ENCODE data around the gene ATP5F1C.

DNA sequence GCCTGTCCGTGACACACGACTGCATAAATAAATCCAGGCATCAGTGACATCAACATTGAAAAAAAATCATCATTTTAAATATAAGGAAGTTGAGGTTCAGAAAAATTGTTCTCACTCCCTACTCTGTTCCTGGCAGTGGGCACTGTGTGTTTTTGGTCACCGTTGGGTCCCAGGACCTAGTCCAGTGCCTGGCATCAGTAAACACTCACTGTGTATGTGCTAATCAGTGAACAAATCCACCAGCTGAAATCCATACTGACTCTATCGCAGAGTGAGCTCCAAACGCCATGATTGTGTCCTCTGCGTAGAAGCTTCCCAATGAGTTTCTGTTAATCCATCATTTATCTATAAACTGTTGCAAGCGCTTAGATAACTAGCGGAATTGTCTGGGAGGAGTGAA lies 43.7 kb upstream of the ATP5F1C start:
- TF ChIP-seq, protein P1, sequence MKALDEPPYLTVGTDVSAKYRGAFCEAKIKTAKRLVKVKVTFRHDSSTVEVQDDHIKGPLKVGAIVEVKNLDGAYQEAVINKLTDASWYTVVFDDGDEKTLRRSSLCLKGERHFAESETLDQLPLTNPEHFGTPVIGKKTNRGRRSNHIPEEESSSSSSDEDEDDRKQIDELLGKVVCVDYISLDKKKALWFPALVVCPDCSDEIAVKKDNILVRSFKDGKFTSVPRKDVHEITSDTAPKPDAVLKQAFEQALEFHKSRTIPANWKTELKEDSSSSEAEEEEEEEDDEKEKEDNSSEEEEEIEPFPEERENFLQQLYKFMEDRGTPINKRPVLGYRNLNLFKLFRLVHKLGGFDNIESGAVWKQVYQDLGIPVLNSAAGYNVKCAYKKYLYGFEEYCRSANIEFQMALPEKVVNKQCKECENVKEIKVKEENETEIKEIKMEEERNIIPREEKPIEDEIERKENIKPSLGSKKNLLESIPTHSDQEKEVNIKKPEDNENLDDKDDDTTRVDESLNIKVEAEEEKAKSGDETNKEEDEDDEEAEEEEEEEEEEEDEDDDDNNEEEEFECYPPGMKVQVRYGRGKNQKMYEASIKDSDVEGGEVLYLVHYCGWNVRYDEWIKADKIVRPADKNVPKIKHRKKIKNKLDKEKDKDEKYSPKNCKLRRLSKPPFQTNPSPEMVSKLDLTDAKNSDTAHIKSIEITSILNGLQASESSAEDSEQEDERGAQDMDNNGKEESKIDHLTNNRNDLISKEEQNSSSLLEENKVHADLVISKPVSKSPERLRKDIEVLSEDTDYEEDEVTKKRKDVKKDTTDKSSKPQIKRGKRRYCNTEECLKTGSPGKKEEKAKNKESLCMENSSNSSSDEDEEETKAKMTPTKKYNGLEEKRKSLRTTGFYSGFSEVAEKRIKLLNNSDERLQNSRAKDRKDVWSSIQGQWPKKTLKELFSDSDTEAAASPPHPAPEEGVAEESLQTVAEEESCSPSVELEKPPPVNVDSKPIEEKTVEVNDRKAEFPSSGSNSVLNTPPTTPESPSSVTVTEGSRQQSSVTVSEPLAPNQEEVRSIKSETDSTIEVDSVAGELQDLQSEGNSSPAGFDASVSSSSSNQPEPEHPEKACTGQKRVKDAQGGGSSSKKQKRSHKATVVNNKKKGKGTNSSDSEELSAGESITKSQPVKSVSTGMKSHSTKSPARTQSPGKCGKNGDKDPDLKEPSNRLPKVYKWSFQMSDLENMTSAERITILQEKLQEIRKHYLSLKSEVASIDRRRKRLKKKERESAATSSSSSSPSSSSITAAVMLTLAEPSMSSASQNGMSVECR (CRISPR knock-in tag; IDR thresholded peaks at IDR 0.05; ENCODE audit: borderline replicate concordance), result no peak
- TF ChIP-seq, protein P2, sequence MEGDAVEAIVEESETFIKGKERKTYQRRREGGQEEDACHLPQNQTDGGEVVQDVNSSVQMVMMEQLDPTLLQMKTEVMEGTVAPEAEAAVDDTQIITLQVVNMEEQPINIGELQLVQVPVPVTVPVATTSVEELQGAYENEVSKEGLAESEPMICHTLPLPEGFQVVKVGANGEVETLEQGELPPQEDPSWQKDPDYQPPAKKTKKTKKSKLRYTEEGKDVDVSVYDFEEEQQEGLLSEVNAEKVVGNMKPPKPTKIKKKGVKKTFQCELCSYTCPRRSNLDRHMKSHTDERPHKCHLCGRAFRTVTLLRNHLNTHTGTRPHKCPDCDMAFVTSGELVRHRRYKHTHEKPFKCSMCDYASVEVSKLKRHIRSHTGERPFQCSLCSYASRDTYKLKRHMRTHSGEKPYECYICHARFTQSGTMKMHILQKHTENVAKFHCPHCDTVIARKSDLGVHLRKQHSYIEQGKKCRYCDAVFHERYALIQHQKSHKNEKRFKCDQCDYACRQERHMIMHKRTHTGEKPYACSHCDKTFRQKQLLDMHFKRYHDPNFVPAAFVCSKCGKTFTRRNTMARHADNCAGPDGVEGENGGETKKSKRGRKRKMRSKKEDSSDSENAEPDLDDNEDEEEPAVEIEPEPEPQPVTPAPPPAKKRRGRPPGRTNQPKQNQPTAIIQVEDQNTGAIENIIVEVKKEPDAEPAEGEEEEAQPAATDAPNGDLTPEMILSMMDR (IDR thresholded peaks at IDR 0.05), result no peak
- TF ChIP-seq, protein P3, sequence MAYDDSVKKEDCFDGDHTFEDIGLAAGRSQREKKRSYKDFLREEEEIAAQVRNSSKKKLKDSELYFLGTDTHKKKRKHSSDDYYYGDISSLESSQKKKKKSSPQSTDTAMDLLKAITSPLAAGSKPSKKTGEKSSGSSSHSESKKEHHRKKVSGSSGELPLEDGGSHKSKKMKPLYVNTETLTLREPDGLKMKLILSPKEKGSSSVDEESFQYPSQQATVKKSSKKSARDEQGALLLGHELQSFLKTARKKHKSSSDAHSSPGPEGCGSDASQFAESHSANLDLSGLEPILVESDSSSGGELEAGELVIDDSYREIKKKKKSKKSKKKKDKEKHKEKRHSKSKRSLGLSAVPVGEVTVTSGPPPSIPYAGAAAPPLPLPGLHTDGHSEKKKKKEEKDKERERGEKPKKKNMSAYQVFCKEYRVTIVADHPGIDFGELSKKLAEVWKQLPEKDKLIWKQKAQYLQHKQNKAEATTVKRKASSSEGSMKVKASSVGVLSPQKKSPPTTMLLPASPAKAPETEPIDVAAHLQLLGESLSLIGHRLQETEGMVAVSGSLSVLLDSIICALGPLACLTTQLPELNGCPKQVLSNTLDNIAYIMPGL (CRISPR knock-in tag; IDR thresholded peaks at IDR 0.05), result no peak
- TF ChIP-seq CBFB (CRISPR knock-in tag; IDR thresholded peaks at IDR 0.05; ENCODE audit: low read depth) (no peak), ESRRA (CRISPR knock-in tag; IDR thresholded peaks at IDR 0.05; ENCODE audit: borderline replicate concordance) (no peak)
- TF ChIP-seq, protein P4, sequence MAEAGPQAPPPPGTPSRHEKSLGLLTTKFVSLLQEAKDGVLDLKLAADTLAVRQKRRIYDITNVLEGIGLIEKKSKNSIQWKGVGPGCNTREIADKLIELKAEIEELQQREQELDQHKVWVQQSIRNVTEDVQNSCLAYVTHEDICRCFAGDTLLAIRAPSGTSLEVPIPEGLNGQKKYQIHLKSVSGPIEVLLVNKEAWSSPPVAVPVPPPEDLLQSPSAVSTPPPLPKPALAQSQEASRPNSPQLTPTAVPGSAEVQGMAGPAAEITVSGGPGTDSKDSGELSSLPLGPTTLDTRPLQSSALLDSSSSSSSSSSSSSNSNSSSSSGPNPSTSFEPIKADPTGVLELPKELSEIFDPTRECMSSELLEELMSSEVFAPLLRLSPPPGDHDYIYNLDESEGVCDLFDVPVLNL (CRISPR knock-in tag; IDR thresholded peaks at IDR 0.05; ENCODE audit: borderline replicate concordance, low read depth), result no peak

Data from WTC11 (cell line).